Hematopoietic multipotent progenitor cell treated with erythropoietin and hydrocortisone succinate and interleukin-3 and kit ligand, for 8 days (in vitro differentiated cells): Measurements from ENCODE around the gene TMEM127.

ENCODE experiments used
- DNase-seq: peaks from one replicate; pipeline ENCODE4 v3.0.0-alpha.2; 2015

The TMEM127 gene

DNA sequence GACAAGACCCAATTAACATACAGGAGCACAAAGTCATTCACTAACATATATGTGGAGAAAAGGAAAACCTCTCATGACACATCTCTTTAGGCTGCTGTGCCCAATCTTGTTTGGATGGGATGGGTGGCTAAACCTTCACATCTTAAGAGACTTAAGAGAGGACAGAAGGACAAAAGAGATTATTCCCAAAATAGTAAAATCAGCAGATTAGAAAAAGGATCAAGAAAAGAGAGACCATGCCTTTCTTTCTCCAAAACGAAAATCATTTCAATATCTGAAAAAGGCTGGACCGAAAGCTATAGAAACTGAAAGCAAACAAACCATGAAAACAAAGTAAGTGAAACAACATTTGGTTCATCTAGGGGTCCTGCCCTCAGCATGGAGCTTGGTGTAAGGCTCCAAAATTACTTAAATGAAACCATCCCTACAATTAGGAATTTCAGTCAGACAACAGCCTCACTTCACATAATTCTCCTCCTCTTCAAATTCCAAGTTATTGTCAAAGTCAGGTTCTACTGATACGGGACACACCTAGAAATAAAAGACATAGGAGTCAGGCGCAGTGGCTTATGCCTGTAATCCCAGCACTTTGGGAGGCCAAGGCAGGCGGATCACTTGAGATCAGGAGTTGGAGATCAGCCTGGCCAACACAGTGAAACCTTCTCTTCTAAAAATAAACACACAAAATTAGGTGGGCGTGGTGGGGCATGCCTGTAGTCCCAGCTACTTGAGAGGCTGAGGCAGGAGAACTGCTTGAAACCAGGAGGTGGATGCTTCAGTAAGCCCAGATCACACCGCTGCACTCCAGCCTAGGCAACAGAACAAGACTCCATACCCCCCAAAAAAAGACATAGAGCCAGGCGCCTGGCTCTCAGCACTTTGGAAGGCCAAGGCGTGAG lies 62.4 kb downstream of the TMEM127 start:
- no peak for DNase-seq

DNA sequence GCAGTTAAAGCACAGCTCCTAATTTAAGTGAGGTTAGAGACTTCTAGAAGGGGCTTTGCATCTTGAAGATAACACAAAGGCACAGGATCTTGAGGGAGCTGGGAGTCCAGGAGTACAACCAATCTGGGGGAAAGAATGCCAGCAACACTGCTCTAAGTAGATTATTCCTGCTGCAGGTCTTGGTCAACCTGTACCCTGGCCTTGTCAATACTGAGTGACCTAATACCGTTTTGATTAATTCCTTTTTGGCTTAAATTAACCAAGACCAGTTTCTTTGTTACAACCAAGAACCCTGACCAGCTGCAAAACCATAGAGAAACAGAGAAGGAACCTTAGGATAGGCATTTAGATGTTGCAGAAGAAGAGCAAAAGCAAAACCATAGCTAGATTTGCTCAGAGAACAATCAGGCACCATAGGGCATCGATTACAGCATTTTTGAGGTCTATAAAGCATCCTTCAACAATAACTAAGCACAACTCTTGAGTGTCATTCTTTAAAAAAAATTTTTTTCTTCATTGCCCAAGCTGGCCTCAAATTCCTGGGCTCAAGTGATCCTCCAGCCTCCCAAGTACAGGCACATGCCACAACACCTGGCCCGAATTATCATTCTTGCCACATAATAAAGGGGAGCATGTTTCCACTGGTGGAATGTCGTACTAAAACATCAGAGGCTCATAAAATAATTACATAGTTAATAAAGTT lies 63.5 kb downstream of the TMEM127 start:
- DNase-seq = no peak

DNA sequence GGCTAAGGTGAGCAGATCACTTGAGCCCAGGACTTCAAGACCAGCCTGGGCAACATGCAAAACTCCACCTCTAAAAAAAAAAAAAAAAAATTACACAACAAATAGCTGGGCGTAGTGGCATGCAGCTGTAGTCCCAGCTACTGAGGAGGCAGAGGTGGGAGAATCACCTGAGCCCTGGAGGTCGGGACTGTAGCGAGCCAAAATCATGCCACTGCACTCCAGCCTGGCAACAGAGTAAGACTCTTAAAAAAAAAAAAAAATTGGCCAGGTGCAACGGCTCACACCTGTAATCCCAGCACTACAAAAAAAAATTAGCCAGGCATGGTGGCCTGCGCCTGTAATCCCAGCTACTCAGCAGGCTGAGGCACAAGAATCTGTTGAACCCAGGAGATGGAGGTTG lies 64.5 kb downstream of the TMEM127 start:
- no peak for DNase-seq

DNA sequence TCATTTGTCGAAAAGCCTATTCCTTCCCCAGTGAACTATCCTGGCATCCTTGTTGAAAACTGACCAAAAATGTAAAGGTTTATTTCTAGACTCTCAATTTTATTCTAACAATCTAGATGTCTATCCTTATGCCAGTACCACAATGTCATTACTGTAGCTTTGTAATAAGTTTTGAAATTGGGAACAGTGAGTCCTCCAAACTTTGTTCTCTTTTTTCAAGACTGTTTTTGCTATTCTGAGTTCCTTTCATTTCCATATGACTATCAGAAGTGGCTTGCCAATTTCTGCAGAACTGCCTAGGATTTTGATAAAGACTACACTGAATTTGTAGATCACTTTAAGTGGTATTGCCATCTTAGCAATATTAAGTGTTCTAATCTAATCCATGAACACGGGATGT lies 66.9 kb downstream of the TMEM127 start:
- DNase-seq = no peak
